ENCODE data around the gene ACTN4.

- TF ChIP-seq EZH2 (IDR thresholded peaks at IDR 0.05) = no peak
- TF ChIP-seq POLR2AphosphoS5 (IDR thresholded peaks at IDR 0.05; ENCODE audit: borderline replicate concordance, low read depth, low read length) = no peak
These were observed 9.0 kb upstream of the ACTN4 start for GRCh38 chr19:38638461-38638860.

All from SK-N-MC (cell line).